ENCODE data around the gene HORMAD1.

GRCh38 chr1:150720098-150720497, 597 bp downstream of the HORMAD1 start:
- TF ChIP-seq SCMH1 (CRISPR knock-in tag; IDR thresholded peaks at IDR 0.05; ENCODE audit: borderline replicate concordance) = no peak
- no peak for TF ChIP-seq ZSCAN20 (CRISPR knock-in tag; IDR thresholded peaks at IDR 0.05; ENCODE audit: borderline replicate concordance)
- no peak for TF ChIP-seq POLR2A (IDR thresholded peaks at IDR 0.05; ENCODE audit: insufficient read depth in 1 of 2, low read depth in 2 of 2, low read length in 2 of 2)
- no peak for TF ChIP-seq PRPF4 (IDR thresholded peaks at IDR 0.05; ENCODE audit: low read depth, low read length, poor library complexity, severe bottlenecking)
- TF ChIP-seq CTCF (CRISPR knock-in tag; IDR thresholded peaks at IDR 0.05) = no peak

All from HepG2 (cell line).